ENCODE results near the gene GAS6.
"Not testable (repeated sequence)": the region's sequence is repeated elsewhere in the genome, so short reads cannot be mapped to it uniquely, and the experiment has no call there.

- TF ChIP-seq EZH2phosphoT487 (IDR thresholded peaks at IDR 0.05; ENCODE audit: low read depth), result not testable (repeated sequence)
- TF ChIP-seq, protein P1, sequence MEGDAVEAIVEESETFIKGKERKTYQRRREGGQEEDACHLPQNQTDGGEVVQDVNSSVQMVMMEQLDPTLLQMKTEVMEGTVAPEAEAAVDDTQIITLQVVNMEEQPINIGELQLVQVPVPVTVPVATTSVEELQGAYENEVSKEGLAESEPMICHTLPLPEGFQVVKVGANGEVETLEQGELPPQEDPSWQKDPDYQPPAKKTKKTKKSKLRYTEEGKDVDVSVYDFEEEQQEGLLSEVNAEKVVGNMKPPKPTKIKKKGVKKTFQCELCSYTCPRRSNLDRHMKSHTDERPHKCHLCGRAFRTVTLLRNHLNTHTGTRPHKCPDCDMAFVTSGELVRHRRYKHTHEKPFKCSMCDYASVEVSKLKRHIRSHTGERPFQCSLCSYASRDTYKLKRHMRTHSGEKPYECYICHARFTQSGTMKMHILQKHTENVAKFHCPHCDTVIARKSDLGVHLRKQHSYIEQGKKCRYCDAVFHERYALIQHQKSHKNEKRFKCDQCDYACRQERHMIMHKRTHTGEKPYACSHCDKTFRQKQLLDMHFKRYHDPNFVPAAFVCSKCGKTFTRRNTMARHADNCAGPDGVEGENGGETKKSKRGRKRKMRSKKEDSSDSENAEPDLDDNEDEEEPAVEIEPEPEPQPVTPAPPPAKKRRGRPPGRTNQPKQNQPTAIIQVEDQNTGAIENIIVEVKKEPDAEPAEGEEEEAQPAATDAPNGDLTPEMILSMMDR (IDR thresholded peaks at IDR 0.05; ENCODE audit: low read depth, low read length), result not testable (repeated sequence)
Observed at GRCh38 chr13:113830426-113830950, 33.4 kb downstream of the GAS6 start.

Data from OCI-LY3 (cell line).